NCI-H1417 treated with DMSO at 0.1 percent for 48 hours (cell line): ENCODE data around the gene SCP2.
"Not testable (repeated sequence)": the region's sequence is repeated elsewhere in the genome, so short reads cannot be mapped to it uniquely, and the experiment has no call there.

Experiments used
- DNase-seq: peaks from one replicate; lab custom pipeline; 2025; lab: John Stamatoyannopoulos, UW

SCP2 gene

DNA sequence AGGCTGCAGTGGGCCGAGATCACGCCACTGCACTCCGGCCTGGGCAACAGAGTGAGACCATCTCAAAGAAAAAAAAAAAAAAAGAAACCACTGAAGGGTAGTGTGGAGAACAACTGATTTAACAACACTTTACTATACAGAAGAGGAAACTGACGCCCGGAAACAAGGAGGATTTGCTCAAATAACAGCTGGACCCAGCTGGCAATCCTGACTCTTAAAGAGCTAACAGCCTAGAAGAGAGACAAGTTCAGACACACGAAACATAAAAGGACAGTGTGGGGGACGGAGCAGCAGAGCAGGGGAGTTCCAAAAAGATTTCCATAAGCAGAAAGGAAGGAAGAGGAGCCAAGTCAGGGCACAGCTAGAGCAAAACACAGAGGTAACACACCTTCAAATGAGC lies 9.9 kb upstream of the SCP2 start:
- DNase-seq = no peak

DNA sequence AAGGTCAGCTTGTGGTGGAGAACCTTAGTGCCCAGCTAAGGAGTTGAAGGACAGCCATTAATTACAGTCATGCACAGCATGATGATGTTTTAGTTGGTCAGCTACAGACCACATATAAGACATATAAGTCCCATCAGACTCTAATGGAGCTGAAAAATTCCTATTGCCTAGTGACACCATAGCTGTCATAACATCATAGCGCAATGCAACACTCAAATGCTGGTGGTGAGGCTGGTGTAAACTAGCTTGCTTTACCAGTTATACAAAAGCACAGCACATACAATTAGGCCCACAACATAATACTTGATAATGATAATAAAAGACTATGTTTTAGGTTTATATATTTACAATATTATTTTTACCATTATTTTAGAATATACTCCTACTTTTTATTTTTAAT lies 9.5 kb upstream of the SCP2 start:
- no peak for DNase-seq

DNA sequence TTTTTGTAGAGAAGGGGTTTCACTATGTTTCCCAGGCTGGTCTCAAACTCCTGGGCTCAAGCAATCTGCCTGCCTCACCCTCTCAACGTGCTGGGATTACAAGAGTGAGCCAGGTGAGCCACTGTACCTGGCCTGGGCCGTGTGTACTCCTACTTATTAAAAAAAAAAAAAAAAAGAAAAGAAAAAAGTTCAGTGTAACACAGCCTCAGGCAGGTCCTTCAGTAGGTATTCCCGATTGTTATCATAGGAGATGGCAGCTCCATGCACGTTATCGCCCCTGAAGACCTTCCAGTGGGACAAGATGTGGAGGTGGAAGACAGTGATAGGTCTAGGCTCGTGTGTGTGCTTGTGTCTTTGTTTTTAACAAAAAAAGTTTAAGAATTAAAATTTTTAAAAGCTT lies 8.9 kb upstream of the SCP2 start:
- no peak for DNase-seq

- no peak for DNase-seq
These were observed 7.9 kb upstream of the SCP2 start for GRCh38 chr1:52919051-52919722.

GRCh38 chr1:52919723-52920483 lies 7.2 kb upstream of the SCP2 start:
- DNase-seq = no peak

DNA sequence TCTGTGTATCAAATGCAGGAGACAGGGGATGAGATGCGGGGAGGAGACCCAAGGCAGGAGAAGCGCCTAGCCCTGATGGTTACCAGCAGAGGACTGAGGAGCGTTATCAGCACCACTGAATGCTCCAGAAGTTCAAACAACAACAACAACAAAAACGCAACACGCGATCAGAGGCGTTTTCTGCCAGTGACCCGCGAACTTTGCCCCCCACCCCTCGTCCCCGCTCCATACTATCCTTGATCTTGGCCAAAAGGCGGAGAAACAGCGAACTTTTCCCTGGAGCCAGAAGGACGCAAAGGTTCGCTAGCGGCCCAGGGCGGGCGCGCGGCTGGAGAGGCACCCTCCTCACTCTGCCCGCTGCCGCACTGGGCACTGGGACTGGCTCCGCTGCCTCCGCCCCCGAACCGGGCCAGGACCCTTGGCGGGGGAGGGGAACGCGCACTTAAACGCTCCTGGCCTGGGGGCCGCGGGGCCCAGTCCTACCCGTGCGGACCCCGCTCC lies 6.2 kb upstream of the SCP2 start:
- DNase-seq = no peak

- DNase-seq = no peak
These were observed 1.5 kb upstream of the SCP2 start for GRCh38 chr1:52925571-52926005.

- DNase-seq = no peak
These were observed 238 bp upstream of the SCP2 start for GRCh38 chr1:52926864-52927211.

- DNase-seq = no peak
These were observed 934 bp downstream of the SCP2 start for GRCh38 chr1:52928015-52928404.

GRCh38 chr1:52929019-52929418 lies 1.9 kb downstream of the SCP2 start:
- no peak for DNase-seq

DNA sequence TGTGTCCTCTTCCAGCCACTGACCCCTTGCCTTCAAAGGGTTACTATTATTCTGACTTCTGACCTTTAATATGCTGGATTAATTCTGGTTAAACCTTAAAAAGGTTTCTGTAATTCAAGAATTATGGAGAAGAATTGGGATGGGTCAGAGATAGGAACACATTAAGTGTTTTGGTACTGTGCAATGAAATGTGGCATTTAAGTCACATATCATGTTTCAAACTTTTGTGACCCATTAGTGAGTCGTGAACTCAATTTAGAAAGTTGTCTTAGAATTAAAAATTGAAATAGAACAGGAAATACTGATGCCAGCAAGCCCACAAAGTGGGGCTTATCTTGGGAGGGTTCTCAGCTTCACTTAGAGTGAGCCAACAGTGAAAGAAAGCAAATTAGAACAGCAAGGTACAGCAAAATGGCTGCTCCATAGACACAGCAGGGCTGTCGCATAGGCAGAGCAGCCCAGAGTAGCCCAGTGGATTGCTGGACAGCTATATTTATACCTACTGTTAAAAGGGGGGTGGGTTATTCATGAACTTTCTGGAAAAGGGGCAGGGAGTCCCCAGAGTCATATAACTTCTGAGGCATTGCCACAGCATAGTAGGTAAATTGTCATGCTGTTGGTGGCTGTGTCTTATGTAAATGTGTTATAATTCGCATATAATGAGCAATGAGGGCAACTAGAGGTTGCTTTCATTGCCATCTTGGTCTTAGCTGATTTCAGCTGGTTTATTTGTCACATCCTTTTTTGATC lies 10.5 kb downstream of the SCP2 start:
- no peak for DNase-seq

- no peak for DNase-seq
These were observed 11.0 kb downstream of the SCP2 start for GRCh38 chr1:52938183-52938451.

DNA sequence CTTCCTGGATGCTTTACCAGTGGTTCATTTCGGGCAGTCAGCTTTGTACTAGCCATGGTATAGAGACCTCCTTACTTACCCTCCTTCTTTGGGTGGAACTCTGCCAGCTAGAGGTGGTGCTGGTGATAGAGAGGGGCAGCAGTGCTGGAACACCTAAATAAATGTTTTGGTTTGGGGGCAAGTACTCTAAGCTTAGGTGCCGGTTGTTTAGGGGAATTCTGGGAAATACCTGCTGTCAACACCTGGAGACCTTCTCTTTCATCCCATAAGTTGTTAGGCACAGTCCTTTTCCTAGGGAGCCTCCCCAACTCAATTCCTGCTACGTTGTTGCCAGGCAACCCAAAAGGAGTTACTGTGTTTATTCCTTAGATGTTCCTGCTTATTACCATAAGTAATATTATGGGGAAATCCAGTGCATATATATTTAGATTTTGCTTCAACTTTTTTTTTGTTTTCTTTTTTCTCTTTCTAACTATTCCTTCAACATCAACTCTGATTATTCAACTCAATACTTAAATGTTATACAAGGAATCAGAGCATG lies 16.9 kb downstream of the SCP2 start:
- no peak for DNase-seq

GRCh38 chr1:52944566-52944965 lies 17.5 kb downstream of the SCP2 start:
- no peak for DNase-seq

DNA sequence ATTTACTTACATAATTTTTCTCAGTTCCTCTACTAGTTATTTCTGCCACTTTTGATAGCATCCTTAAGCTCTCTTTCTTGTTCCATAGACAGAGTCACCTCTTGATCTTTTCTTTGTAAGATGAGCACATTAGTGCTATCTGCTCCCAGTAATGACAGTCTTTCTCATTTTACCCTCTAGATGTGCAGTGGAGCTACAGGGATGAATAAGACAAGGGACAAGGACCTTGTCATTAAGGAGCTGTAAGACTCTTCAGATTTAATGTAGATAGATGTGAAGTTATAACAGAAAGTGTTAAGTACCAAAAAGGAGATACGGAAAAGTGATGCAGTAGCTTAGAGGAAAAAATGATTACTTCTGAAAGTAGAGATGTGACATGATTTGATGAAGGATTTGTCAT lies 20.4 kb downstream of the SCP2 start:
- no peak for DNase-seq

DNA sequence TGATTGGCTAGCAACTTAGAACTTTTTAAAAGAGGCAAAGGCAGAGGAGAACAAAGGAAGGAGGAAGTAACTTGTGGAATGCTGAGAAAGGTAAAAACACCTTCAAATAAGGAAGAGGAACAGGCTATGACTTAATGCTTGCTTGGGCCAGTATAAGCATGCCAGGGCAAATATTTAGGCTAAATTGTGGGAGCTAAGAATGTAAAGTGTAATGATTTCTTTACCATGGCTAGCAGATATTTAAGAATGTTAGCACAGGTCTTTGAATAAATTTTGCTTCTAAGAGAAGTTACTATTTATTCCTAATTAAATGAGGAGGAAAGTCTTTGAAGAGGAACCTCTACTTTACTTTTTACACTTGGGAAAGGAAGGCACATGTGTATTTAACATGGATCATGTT lies 22.5 kb downstream of the SCP2 start:
- not testable (repeated sequence) for DNase-seq

DNA sequence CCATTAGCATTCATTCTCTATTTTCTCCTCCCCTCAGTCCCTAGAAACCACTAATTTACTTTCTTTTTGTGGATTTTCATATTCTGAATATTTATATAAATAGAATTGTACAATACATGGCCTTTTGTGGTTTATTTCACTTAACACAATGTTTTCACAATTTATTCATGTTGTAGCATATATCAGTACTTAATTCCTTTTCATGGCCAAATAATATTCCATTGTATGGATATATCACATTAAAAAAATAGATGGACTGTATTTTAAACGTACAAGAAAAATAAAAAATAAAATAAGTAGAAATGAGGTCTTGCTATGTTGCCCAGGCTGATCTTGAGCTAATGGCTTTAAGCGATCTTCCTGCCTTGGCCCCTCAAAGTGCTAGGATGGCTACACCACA lies 25.0 kb downstream of the SCP2 start:
- no peak for DNase-seq

DNA sequence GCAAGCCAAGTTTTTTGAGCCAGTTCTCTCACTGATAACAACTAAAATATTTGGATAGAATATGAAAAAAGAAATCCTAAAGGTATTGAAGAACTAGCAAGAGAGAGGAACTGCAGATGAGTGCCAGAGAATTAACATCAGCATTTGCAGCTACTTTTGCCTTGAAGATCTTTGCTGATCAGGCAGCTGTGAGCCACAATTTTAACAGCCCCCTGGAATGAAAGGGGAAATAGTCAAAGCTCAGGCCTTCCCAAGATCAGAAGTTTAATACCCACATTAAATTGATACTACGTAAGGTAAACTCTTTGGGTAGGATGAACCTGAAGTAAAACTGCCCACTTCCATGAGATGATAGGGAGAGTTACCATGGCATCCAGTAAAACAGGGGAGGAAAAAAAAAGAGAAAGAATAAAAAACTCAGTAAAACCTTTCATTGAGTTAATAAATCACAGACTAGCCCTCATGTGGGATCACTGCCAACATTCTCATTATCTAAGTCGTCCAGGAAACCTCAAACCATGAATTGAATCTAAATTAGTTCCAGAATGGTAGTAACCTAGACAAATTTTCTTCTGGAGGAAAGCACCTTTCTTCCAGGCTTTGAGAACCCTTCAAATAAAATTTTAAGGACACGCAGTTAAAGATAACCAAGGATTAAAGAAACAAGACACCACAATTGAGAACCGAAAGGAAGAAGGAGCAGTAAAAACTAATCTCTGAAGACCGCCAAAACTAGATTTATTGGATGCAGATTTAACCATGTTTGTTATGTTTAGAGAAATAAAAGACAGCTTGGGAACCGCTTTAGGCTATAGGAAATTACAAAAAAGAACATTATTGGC lies 28.3 kb downstream of the SCP2 start:
- no peak for DNase-seq

GRCh38 chr1:52963101-52963500 lies 36.0 kb downstream of the SCP2 start:
- no peak for DNase-seq

- no peak for DNase-seq
These were observed 40.6 kb downstream of the SCP2 start for GRCh38 chr1:52967666-52968065.

- not testable (repeated sequence) for DNase-seq
These were observed 42.2 kb downstream of the SCP2 start for GRCh38 chr1:52969234-52969633.

- no peak for DNase-seq
These were observed 43.1 kb downstream of the SCP2 start for GRCh38 chr1:52970149-52970548.
